H1 (cell line): ENCODE data around the gene PROKR1. TPM values are rescaled to one million over a fixed set of nuclear protein-coding genes. Genes with fewer than 3 reads are reported as not detected.

Source experiments
- CTCF ChIA-PET: fragments of 300-600 bp; sonication (Branson Sonifier 250); formaldehyde crosslinking; loops from one replicate; lab custom pipeline; 2021; ENCODE audit not compliant: partially characterized antibody; lab: Charles Lee
- POLR2A ChIA-PET: fragments of 300-600 bp; sonication (Branson Sonifier 250); formaldehyde crosslinking; loops from one replicate; lab custom pipeline; 2021; ENCODE audit warnings: inconsistent platforms; ENCODE audit not compliant: partially characterized antibody; lab: Charles Lee
- DNase-seq, 2 experiments: peaks; one replicate each; pipeline versions ENCODE4 v3.0.0 to v3.0.0-alpha.2; 2010 to 2022; ENCODE audit warnings: low spot score in 2 of 2, low read depth in 1 of 2, mixed read lengths in 1 of 2
- FAIRE-seq: peaks from 2 replicates; lab custom pipeline; 2011; peaks lifted over from hg19 to GRCh38; lab: Jason Lieb, UNC
- H2AFZ ChIP-seq: 2 replicates; pipeline ENCODE4 v1.8.1; 2012; ENCODE audit warnings: low read length, inconsistent platforms
- H2AK5ac ChIP-seq: 2 replicates; pipeline ENCODE4 v1.6.1; 2013; ENCODE audit warnings: low read depth, low read length
- H2BK120ac ChIP-seq: replicated peaks from 2 replicates; pipeline ENCODE3; 2013; ENCODE audit warnings: low read depth, low read length, inconsistent platforms
- H2BK12ac ChIP-seq: 2 replicates; pipeline ENCODE4 v1.6.1; 2013; ENCODE audit warnings: low read depth, low read length
- H2BK15ac ChIP-seq: 2 replicates; pipeline ENCODE4 v1.6.1; 2013; ENCODE audit warnings: low read length
- H2BK20ac ChIP-seq: 2 replicates; pipeline ENCODE4 v1.6.1; 2013; ENCODE audit warnings: low read length
- H2BK5ac ChIP-seq: 2 replicates; pipeline ENCODE4 v1.6.1; 2013; ENCODE audit warnings: low read depth, low read length
- H3K14ac ChIP-seq: 2 replicates; pipeline ENCODE4 v1.6.1; 2013; ENCODE audit warnings: inconsistent platforms; ENCODE audit not compliant: insufficient read length
- H3K18ac ChIP-seq: 2 replicates; pipeline ENCODE4 v1.6.1; 2013; ENCODE audit warnings: low read length; ENCODE audit errors: extremely low read depth
- H3K23ac ChIP-seq: 2 replicates; pipeline ENCODE4 v1.6.1; 2013; ENCODE audit warnings: inconsistent platforms; ENCODE audit not compliant: insufficient read length
- H3K23me2 ChIP-seq: 2 replicates; pipeline ENCODE4 v1.6.1; 2013; ENCODE audit warnings: low read depth, low read length
- H3K27ac ChIP-seq: 2 replicates; pipeline ENCODE4 v1.6.1; 2011; ENCODE audit warnings: low read depth, low read length, inconsistent platforms
- H3K27me3 ChIP-seq, 4 experiments: replicated peaks in 1 of 4; 1 replicate in 1 of 4; 2 replicates in 3 of 4; pipeline versions ENCODE4 v1.6.1 to v1.8.1; 2011 to 2013; ENCODE audit warnings: low read length in 3 of 4, mild to moderate bottlenecking in 3 of 4, inconsistent platforms in 2 of 4, mixed read lengths in 2 of 4, moderate library complexity in 1 of 4; ENCODE audit not compliant: control insufficient read depth in 3 of 4, insufficient read depth in 3 of 4; ENCODE audit errors: extremely low read depth in 1 of 4
- H3K36me3 ChIP-seq, 4 experiments: 2 replicates each; pipeline versions ENCODE4 v1.6.1 to v1.8.1; 2011 to 2013; ENCODE audit warnings: mild to moderate bottlenecking in 4 of 4, low read length in 3 of 4, moderate library complexity in 2 of 4, control low read depth in 1 of 4, inconsistent platforms in 1 of 4; ENCODE audit not compliant: insufficient read depth in 4 of 4, control insufficient read depth in 2 of 4
- H3K4ac ChIP-seq: replicated peaks from 2 replicates; pipeline ENCODE3; 2013; ENCODE audit warnings: low read length, low read depth, mixed read lengths, inconsistent platforms; ENCODE audit not compliant: insufficient read length
- H3K4me1 ChIP-seq, 4 experiments: replicated peaks in 1 of 4; 1 replicate in 1 of 4; 2 replicates in 3 of 4; pipeline versions ENCODE4 v1.6.1 to v1.8.1; 2011 to 2013; ENCODE audit warnings: low read length in 3 of 4, inconsistent platforms in 2 of 4, mixed read lengths in 1 of 4; ENCODE audit not compliant: insufficient read depth in 4 of 4, control insufficient read depth in 3 of 4
- H3K4me2 ChIP-seq, 2 experiments: 2 replicates each; pipeline versions ENCODE4 v1.6.1 to v1.8.1; 2011 to 2013; ENCODE audit warnings: low read depth in 2 of 2, low read length in 2 of 2, control low read depth in 1 of 2, inconsistent platforms in 1 of 2, mild to moderate bottlenecking in 1 of 2; ENCODE audit not compliant: insufficient read depth in 1 of 2
- H3K4me3 ChIP-seq, 4 experiments: fragments of 200-600, 300-600 bp in 1 of 4; sonication (generic), shearing (Covaris generic), sonication (Bioruptor Twin) in 1 of 4; 2 replicates each; pipeline versions ENCODE4 v1.5.1 to v1.8.1; 2011 to 2016; ENCODE audit warnings: low read length in 4 of 4, low read depth in 3 of 4, control low read depth in 2 of 4, inconsistent platforms in 2 of 4, mild to moderate bottlenecking in 2 of 4, mixed read lengths in 1 of 4, moderate library complexity in 1 of 4; ENCODE audit not compliant: insufficient read depth in 2 of 4; ENCODE audit errors: extremely low read depth in 1 of 4
- H3K56ac ChIP-seq: replicated peaks from 2 replicates; pipeline ENCODE3; 2013; ENCODE audit warnings: low read depth, mild to moderate bottlenecking, mixed read lengths, low read length, inconsistent platforms; ENCODE audit not compliant: insufficient read length
- H3K79me1 ChIP-seq: 2 replicates; pipeline ENCODE4 v1.6.1; 2013; ENCODE audit warnings: low read depth, low read length, control low read depth
- H3K79me2 ChIP-seq, 2 experiments: 2 replicates each; pipeline versions ENCODE4 v1.6.1 to v1.8.1; 2012 to 2013; ENCODE audit warnings: low read length in 2 of 2, mild to moderate bottlenecking in 2 of 2, inconsistent platforms in 1 of 2; ENCODE audit not compliant: insufficient read depth in 2 of 2, control insufficient read depth in 1 of 2
- H3K9ac ChIP-seq, 4 experiments: replicated peaks in 1 of 4; 1 replicate in 1 of 4; 2 replicates in 3 of 4; pipeline versions ENCODE4 v1.6.1 to v1.8.1; 2011 to 2013; ENCODE audit warnings: low read depth in 3 of 4, low read length in 3 of 4, control low read depth in 2 of 4, mild to moderate bottlenecking in 2 of 4, moderate library complexity in 2 of 4, inconsistent platforms in 1 of 4; ENCODE audit errors: extremely low read depth in 1 of 4
- H3K9me3 ChIP-seq, 2 experiments: 2 replicates each; pipeline versions ENCODE4 v1.6.1 to v1.8.1; 2012 to 2013; ENCODE audit warnings: mild to moderate bottlenecking in 2 of 2, moderate library complexity in 2 of 2, control low read depth in 1 of 2, inconsistent platforms in 1 of 2, low read depth in 1 of 2, low read length in 1 of 2, mixed read lengths in 1 of 2; ENCODE audit not compliant: insufficient read depth in 2 of 2
- H4K20me1 ChIP-seq, 2 experiments: replicated peaks in 1 of 2; 2 replicates each; pipeline versions ENCODE3 to v1.8.1; 2011 to 2013; ENCODE audit warnings: inconsistent platforms in 2 of 2, low read length in 2 of 2, mild to moderate bottlenecking in 1 of 2; ENCODE audit not compliant: insufficient read depth in 2 of 2, control insufficient read depth in 1 of 2
- H4K5ac ChIP-seq: 2 replicates; pipeline ENCODE4 v1.6.1; 2013; ENCODE audit warnings: low read length, low read depth, mixed read lengths, inconsistent platforms; ENCODE audit not compliant: insufficient read length
- H4K8ac ChIP-seq: 2 replicates; pipeline ENCODE4 v1.8.0; 2013; ENCODE audit warnings: mild to moderate bottlenecking, moderate library complexity, low read length, inconsistent platforms; ENCODE audit not compliant: insufficient read depth; ENCODE audit errors: extremely low read depth
- H4K91ac ChIP-seq: replicated peaks from 2 replicates; pipeline ENCODE3; 2013; ENCODE audit warnings: low read length, mixed read lengths, inconsistent platforms; ENCODE audit not compliant: insufficient read length
- ATF3 ChIP-seq: IDR thresholded peaks from 2 replicates; pipeline ENCODE4 v1.6.1; 2011; ENCODE audit warnings: low read depth, mild to moderate bottlenecking, low read length; ENCODE audit not compliant: insufficient read depth
- BCL11A ChIP-seq, 2 experiments: IDR thresholded peaks; one replicate each; pipeline ENCODE4 v1.6.1; 2011; ENCODE audit warnings: low read depth in 2 of 2, low read length in 2 of 2, mild to moderate bottlenecking in 2 of 2
- BRCA1 ChIP-seq: IDR thresholded peaks from 2 replicates; pipeline ENCODE4 v1.6.1; 2012; ENCODE audit warnings: low read depth, low read length, improper control_type of control experiment
- GTF2F1 ChIP-seq: IDR thresholded peaks from 2 replicates; pipeline ENCODE4 v1.6.1; 2012; ENCODE audit warnings: low read depth, low read length, improper control_type of control experiment, borderline replicate concordance
- JUND ChIP-seq: IDR thresholded peaks from 2 replicates; pipeline ENCODE4 v1.6.1; 2011; ENCODE audit warnings: mild to moderate bottlenecking, improper control_type of control experiment, low read length
- MAX ChIP-seq: IDR thresholded peaks from 2 replicates; pipeline ENCODE4 v1.6.1; 2012; ENCODE audit warnings: inconsistent platforms
- POLR2A ChIP-seq, 2 experiments: IDR thresholded peaks; 1 replicate in 1 of 2; 2 replicates in 1 of 2; pipeline ENCODE4 v1.6.1; 2011; ENCODE audit warnings: low read depth in 2 of 2, low read length in 2 of 2, mild to moderate bottlenecking in 2 of 2; ENCODE audit errors: control extremely low read depth in 1 of 2
- POLR2AphosphoS5 ChIP-seq: IDR thresholded peaks from 2 replicates; pipeline ENCODE4 v1.6.1; 2011; ENCODE audit warnings: low read depth, low read length
- SP4 ChIP-seq: IDR thresholded peaks from 2 replicates; pipeline ENCODE4 v1.6.1; 2012; ENCODE audit warnings: low read length, inconsistent platforms
- SRF ChIP-seq: IDR thresholded peaks from 2 replicates; pipeline ENCODE4 v1.6.1; 2011; ENCODE audit warnings: mild to moderate bottlenecking, low read depth, low read length, moderate library complexity
- TAF7 ChIP-seq: optimal IDR thresholded peaks from 2 replicates; pipeline ENCODE3; 2011; ENCODE audit warnings: low read depth, mild to moderate bottlenecking, inconsistent platforms, low read length, moderate library complexity, borderline replicate concordance
- TBP ChIP-seq: IDR thresholded peaks from 2 replicates; pipeline ENCODE4 v1.6.1; 2011; ENCODE audit warnings: low read depth, low read length, improper control_type of control experiment
- USF2 ChIP-seq: IDR thresholded peaks from 2 replicates; pipeline ENCODE4 v1.6.1; 2011; ENCODE audit warnings: low read length, improper control_type of control experiment
- WGBS, 2 experiments: shearing (Covaris generic) in 1 of 2; methylation state at CpG; one replicate each; pipeline versions ENCODE4 v1.1.6 to v1.1.7; 2013 to 2015; ENCODE audit warnings: low lambda C conversion rate in 2 of 2, mixed read lengths in 2 of 2, inconsistent platforms in 1 of 2, low coverage in 1 of 2, missing lambda C conversion rate in 1 of 2; ENCODE audit not compliant: insufficient replicate concordance in 2 of 2, insufficient coverage in 1 of 2, insufficient read length in 1 of 2; ENCODE audit errors: extremely low coverage in 1 of 2, missing lambda C conversion rate in 1 of 2; 5-methylcytosine and 5-hydroxymethylcytosine counted together
- polyA plus RNA-seq, 7 experiments: library from polyadenylated mRNA; depleted of rRNA in 3 of 7; stranded (reverse) in 5 of 7; unstranded in 2 of 7; fragments of >200 nt in 5 of 7; fragments of 200-250 nt in 2 of 7; gene quantifications; 1 replicate in 5 of 7; 2 replicates in 1 of 7; 4 replicates in 1 of 7; pipeline versions ENCODE4 v1.2.1 to v1.2.3, GENCODE V29; 2011 to 2013; ENCODE audit warnings: missing spikeins in 2 of 7, mixed read lengths in 2 of 7
- total RNA-seq: library from RNA; stranded (reverse); fragmentation: NEBNext Ultra II Directional; extraction: Animal tissue kit (Norgen Biotek cat#: 25700); gene quantifications from 2 replicates; pipeline ENCODE4 v1.2.1, GENCODE V29; 2021

The PROKR1 gene
- total and polyA plus RNA-seq, 2 of the 8 experiments (the other 6 are each of a cell fraction or from before 2014, with no cell fraction given) = 1.8 to 3.9 TPM

- Histone ChIP-seq H3K4me1 (peaks cover 0 to 2% (median 1%) of the 10 kb centered on the region in 4 experiments; a peak in 2 of 7 replicates), H3K23me2 (no peaks in the 10 kb centered on the region; the same call in 1 of the 2 replicates), H3K79me1 (no peaks in the 10 kb centered on the region), H2BK120ac (no peak overlapping the region), H4K20me1 (no peaks in the 10 kb centered on the region), H3K23ac (no peak overlapping the region), H3K9me3 (no peaks in the 10 kb centered on the region), H3K4me2 (no peak overlapping the region), H2BK12ac (no peak overlapping the region), H4K91ac (no peak overlapping the region), H3K56ac (no peak overlapping the region), H4K5ac (no peak overlapping the region), H3K4me3 (no peak overlapping the region), H3K9ac (no peak overlapping the region), H4K8ac (no peak overlapping the region), H2AFZ (no peak overlapping the region), H2BK5ac (no peak overlapping the region), H3K27ac (no peak overlapping the region), H3K79me2 (no peaks in the 10 kb centered on the region), H2BK15ac (no peak overlapping the region), H3K4ac (no peak overlapping the region), H2AK5ac (no peak overlapping the region), H2BK20ac (no peak overlapping the region), H3K14ac (no peak overlapping the region), H3K18ac (no peak overlapping the region), H3K36me3 (no peaks in the 10 kb centered on the region), H3K27me3 (no peaks in the 10 kb centered on the region)
- 94% methylated on average over 3 of the region's 3 CpGs; no CpG with 5 or more reads in 1 of the 2 experiments for WGBS, 2 experiments
- DNase-seq (no peak), FAIRE-seq (no peak)
- CTCF ChIA-PET = interaction anchor here (1.7 kb wide), 1 partner anchor 18 kb away, joined by 5 read pairs; no protein-coding TSS in a partner anchor
- POLR2A ChIA-PET = no interaction called here
- no peak for TF ChIP-seq BRCA1
- TF ChIP-seq MAX = no peak
- no peak for TF ChIP-seq ATF3
- no peak for TF ChIP-seq POLR2A (IDR thresholded peaks at IDR 0.05; ENCODE audit: control extremely low read depth in 1 of 2, low read depth in 2 of 2, low read length in 2 of 2)
- TF ChIP-seq GTF2F1 = no peak
- TF ChIP-seq POLR2AphosphoS5 = no peak
- TF ChIP-seq SP4 = no peak
- TF ChIP-seq JUND = no peak
- TF ChIP-seq BCL11A (IDR thresholded peaks at IDR 0.05; ENCODE audit: low read depth in 2 of 2, low read length in 2 of 2) = no peak
- TF ChIP-seq SRF = no peak
- TF ChIP-seq TBP = no peak
- no peak for TF ChIP-seq TAF7
- no peak for TF ChIP-seq USF2
Measured at GRCh38 chr2:68706637-68707036, 63.3 kb downstream of the PROKR1 start.
